Left lung (tissue), 10 donors: ENCODE results near the gene BUB3. TPM values are rescaled to one million over a fixed set of nuclear protein-coding genes. Genes with fewer than 3 reads are reported as not detected.
A peak's percentile ranks its signal among the peaks of the same experiment; 100 is the strongest.

Experiments used
- ATAC-seq: fragments of 200-7000 bp; cut with Tn5 transposase; one replicate; pipeline ENCODE4 v1.9.1; 2020; ENCODE audit warnings: moderate library complexity
- DNase-seq, 4 donors: peaks; one replicate each; pipeline ENCODE4 v3.0.0-alpha.2; 2013 to 2020
- H3K27ac ChIP-seq, 2 donors: fragments of 200-600 bp; sonication (generic) in 1 of 2; one replicate each; pipeline versions ENCODE4 v1.5.0 to v1.8.0; 2020 to 2021
- H3K27me3 ChIP-seq, 2 donors: fragments of 200-600 bp; sonication (generic) in 1 of 2; one replicate each; pipeline versions ENCODE4 v1.5.0 to v1.8.0; 2020 to 2021
- H3K36me3 ChIP-seq, 2 donors: fragments of 200-600 bp; sonication (generic) in 1 of 2; one replicate each; pipeline versions ENCODE4 v1.5.0 to v1.8.0; 2020 to 2021
- H3K4me1 ChIP-seq, 2 donors: fragments of 200-600 bp; one replicate each; pipeline ENCODE4 v1.8.0; 2021
- H3K4me3 ChIP-seq, 2 donors: fragments of 200-600 bp; sonication (generic) in 1 of 2; one replicate each; pipeline versions ENCODE4 v1.5.0 to v1.8.0; 2020 to 2021; ENCODE audit warnings: mild to moderate bottlenecking in 1 of 2
- H3K9me3 ChIP-seq, 2 donors: fragments of 200-600 bp; sonication (generic) in 1 of 2; one replicate each; pipeline versions ENCODE4 v1.5.0 to v1.8.0; 2020 to 2021
- intact Hi-C, 2 donors: fragments of 100-400 bp; cut with DNase I; formaldehyde crosslinking; loops; one replicate each; pipeline versions ENCODE4 v1.11.2 to v1.14.2; 2022
- polyA plus RNA-seq, 6 donors: library from polyadenylated mRNA; unstranded; fragments of 120-200 nt; gene quantifications; one replicate each; pipeline ENCODE4 v1.2.1, GENCODE V29; 2013; ENCODE audit not compliant: insufficient read length in 6 of 6
- total RNA-seq, 2 donors: library from RNA; stranded (reverse); fragmentation: NEBNext Ultra II Directional; extraction: Animal tissue kit (Norgen Biotek cat#: 25700); gene quantifications; one replicate each; pipeline ENCODE4 v1.2.1, GENCODE V29; 2021
- TF ChIP-seq, protein P1 (sequence below), 2 donors: fragments of 200-600 bp; sonication (generic) in 1 of 2; IDR thresholded peaks; one replicate each; pipeline versions ENCODE4 v1.5.0 to v1.8.0; 2021; ENCODE audit warnings: antibody characterized with exemption in 2 of 2
- donor health status: DM: no; HTN: yes; CAD: no.
- donor health status: DM: no; HTN: no; CAD: no.

Gene BUB3
- total and polyA plus RNA-seq, 8 donors = 63.5 to 126 (median 106) TPM

GRCh38 chr10:123151737-123152135, 2.5 kb upstream of the BUB3 start:
- H3K4me1 ChIP-seq = peaks cover 30 to 62% of the 10 kb centered on the region in 2 donors
- intact Hi-C loops = no loop called here
- ATAC-seq = no peak

DNA sequence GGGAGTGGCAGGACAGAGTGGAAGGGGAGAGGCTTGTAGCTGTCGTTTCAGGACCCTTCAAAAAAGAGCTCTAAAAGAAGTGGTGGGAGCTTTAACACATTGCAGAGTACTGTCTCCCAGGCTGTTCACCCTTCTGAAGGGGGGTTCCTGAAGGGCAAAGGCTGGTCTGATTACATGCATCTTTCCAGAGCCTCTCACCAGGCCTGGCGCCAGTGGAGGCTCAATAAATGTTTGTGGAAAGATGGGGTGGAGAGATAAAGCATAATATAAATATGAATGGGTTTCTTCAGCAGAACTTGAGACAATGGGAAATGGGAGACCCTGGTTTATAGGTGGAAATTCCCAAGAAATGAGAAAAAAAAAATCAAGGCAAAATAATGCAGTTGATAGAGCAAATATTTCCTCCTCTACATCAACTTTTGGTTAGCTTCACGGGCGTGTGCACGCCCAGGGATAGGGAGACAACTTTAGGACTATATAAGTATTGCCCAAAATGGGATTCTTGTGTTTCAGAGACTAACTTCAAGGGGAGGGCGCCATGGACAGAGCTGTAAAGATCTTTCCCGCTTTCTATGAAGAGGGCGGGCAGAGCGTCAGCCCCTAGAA, 613 bp upstream of the BUB3 start:
- intact Hi-C loops = no loop called here
- peaks cover 47 to 50% of the 10 kb centered on the region in 2 donors for H3K27me3 ChIP-seq
- no peak overlapping the region for H3K27ac ChIP-seq
- peaks cover 30 to 67% of the 10 kb centered on the region in 2 donors for H3K4me1 ChIP-seq
- no peaks in the 10 kb centered on the region for H3K9me3 ChIP-seq
- TF ChIP-seq, protein P1, sequence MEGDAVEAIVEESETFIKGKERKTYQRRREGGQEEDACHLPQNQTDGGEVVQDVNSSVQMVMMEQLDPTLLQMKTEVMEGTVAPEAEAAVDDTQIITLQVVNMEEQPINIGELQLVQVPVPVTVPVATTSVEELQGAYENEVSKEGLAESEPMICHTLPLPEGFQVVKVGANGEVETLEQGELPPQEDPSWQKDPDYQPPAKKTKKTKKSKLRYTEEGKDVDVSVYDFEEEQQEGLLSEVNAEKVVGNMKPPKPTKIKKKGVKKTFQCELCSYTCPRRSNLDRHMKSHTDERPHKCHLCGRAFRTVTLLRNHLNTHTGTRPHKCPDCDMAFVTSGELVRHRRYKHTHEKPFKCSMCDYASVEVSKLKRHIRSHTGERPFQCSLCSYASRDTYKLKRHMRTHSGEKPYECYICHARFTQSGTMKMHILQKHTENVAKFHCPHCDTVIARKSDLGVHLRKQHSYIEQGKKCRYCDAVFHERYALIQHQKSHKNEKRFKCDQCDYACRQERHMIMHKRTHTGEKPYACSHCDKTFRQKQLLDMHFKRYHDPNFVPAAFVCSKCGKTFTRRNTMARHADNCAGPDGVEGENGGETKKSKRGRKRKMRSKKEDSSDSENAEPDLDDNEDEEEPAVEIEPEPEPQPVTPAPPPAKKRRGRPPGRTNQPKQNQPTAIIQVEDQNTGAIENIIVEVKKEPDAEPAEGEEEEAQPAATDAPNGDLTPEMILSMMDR (IDR thresholded peaks at IDR 0.05) = no peak
- peaks cover 0 to 32% of the 10 kb centered on the region in 2 donors for H3K36me3 ChIP-seq
- ATAC-seq (no peak), DNase-seq (no peak)
- peak overlapping the region in 1 of 2 donors; percentile 95 for H3K4me3 ChIP-seq

More at GRCh38 chr10:123151737-123152135, 2.5 kb upstream of the BUB3 start:
- peaks cover 65 to 68% of the 10 kb centered on the region in 2 donors for H3K27me3 ChIP-seq
- TF ChIP-seq, protein P1 (IDR thresholded peaks at IDR 0.05) = no peak
- H3K4me3 ChIP-seq = no peak overlapping the region
- no peak for DNase-seq
- H3K9me3 ChIP-seq = no peaks in the 10 kb centered on the region
- H3K36me3 ChIP-seq = peaks cover 0 to 15% of the 10 kb centered on the region in 2 donors
- H3K27ac ChIP-seq = no peak overlapping the region

DNA sequence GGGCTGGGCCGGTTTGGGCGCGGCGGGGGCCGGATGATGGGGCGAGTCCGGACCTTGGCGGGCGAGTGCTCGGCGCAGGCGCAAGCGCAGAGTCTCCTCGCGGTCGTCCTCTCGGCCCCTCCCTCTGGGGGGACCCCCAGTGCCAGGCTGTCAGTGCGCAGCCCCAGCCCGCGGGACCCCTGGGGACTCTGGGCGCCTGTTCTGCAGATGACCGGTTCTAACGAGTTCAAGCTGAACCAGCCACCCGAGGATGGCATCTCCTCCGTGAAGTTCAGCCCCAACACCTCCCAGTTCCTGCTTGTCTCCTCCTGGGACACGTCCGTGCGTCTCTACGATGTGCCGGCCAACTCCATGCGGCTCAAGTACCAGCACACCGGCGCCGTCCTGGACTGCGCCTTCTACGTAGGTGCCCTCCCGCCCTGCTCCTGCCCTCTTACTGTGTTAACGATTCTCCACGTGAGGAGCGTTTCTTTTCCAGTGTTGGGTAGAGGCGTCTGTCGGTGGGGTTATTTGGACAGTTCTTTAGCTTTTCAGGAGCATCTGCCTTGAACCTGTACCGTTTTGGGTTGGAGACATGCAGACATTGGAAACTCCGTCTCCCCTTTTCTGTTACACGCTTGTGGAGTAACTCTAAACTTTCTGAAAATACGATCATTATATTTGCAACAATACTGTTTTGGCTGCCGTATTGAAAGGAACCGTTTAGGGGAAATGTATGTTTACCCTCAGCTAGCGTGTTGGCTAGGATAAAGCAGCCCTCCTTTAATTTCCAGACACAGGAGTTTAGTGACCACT, 706 bp downstream of the BUB3 start:
- H3K36me3 ChIP-seq = peaks cover 0 to 37% of the 10 kb centered on the region in 2 donors
- ATAC-seq (peak; percentile 75), DNase-seq (peak in 3 of 4 donors; percentile 51 to 92 (median 72))
- no peaks in the 10 kb centered on the region for H3K9me3 ChIP-seq
- H3K4me3 ChIP-seq = peak overlapping the region; percentile 88 to 95
- H3K27ac ChIP-seq = peak overlapping the region; percentile 84 to 88
- intact Hi-C loops = no loop called here
- peaks cover 23 to 60% of the 10 kb centered on the region in 2 donors for H3K4me1 ChIP-seq
- TF ChIP-seq, protein P1 (IDR thresholded peaks at IDR 0.05) = no peak
- peaks cover 33 to 37% of the 10 kb centered on the region in 2 donors for H3K27me3 ChIP-seq

DNA sequence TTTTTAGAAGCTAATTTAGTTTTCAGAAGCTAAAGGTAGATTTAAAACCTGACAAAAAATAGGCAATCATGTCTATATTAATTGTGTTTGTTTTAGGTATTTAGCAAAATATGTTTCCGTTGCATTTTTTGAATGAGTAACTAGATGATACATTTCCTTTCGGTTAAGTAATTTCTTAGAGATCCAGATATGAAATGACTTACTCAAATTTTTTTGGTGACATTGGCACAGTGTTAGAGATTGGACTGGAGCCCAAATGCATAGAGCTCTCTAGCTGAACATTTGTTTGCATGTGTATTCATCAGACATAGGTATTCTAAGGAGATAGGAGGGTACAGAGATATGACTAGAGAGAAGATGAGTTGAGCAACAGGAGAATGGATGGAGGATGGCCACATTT, 1.9 kb downstream of the BUB3 start:
- H3K4me3 ChIP-seq = no peak overlapping the region
- no peak overlapping the region for H3K27ac ChIP-seq
- DNase-seq (no peak), ATAC-seq (no peak)
- peaks cover 3 to 48% of the 10 kb centered on the region in 2 donors for H3K36me3 ChIP-seq
- intact Hi-C loops = no loop called here
- H3K9me3 ChIP-seq = no peaks in the 10 kb centered on the region
- TF ChIP-seq, protein P1 (IDR thresholded peaks at IDR 0.05) = no peak
- H3K27me3 ChIP-seq = peaks cover 22 to 25% of the 10 kb centered on the region in 2 donors
- peaks cover 19 to 48% of the 10 kb centered on the region in 2 donors for H3K4me1 ChIP-seq

DNA sequence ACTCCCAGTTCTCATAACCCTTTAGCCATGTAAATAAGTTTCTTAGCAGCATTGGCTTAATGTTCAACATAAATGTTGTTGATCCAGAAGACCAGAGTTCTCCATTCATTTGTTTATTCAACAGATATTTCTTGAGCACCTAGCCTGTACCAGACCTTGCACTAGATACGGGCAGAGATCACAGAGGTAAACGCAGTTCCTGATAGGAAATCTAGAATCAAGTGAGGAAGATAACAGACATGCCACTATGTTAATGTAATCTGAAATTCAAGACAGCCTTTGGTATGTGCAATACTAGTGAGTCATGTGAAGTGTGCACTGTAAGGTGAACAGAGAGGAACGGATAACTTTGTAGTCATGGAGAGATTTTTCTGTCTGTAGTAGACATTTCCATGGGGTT, 3.0 kb downstream of the BUB3 start:
- no peak for ATAC-seq
- H3K9me3 ChIP-seq = no peaks in the 10 kb centered on the region
- peaks cover 10 to 13% of the 10 kb centered on the region in 2 donors for H3K27me3 ChIP-seq
- TF ChIP-seq, protein P1 (IDR thresholded peaks at IDR 0.05) = no peak
- H3K4me3 ChIP-seq = no peak overlapping the region
- DNase-seq = no peak
- H3K4me1 ChIP-seq = peaks cover 15 to 42% of the 10 kb centered on the region in 2 donors
- no peak overlapping the region for H3K27ac ChIP-seq
- peaks cover 3 to 59% of the 10 kb centered on the region in 2 donors for H3K36me3 ChIP-seq
- intact Hi-C loops = no loop called here
